Adrenal gland (tissue), 12 donors: Measurements from ENCODE around the gene ANKS1B. TPM values are rescaled to one million over a fixed set of nuclear protein-coding genes. Genes with fewer than 3 reads are reported as not detected.
A peak's percentile ranks its signal among the peaks of the same experiment; 100 is the strongest.

Source experiments
- DNase-seq, 7 donors: peaks; one replicate each; pipeline ENCODE4 v3.0.0-alpha.2; 2019 to 2020
- H3K27ac ChIP-seq, 5 donors: fragments of 200-600 bp; sonication (generic) in 4 of 5; 1 replicate in 3 of 5; 2 replicates in 2 of 5; pipeline versions ENCODE4 v1.5.1 to v1.8.0; 2016 to 2020; ENCODE audit warnings: mild to moderate bottlenecking in 1 of 5
- H3K27me3 ChIP-seq: fragments of 200-600 bp; 2 replicates; pipeline ENCODE4 v1.8.0; 2021
- H3K36me3 ChIP-seq, 2 donors: fragments of 200-600 bp; replicated peaks in 1 of 2; 1 replicate in 1 of 2; 2 replicates in 1 of 2; pipeline versions ENCODE4 v1.5.1 to v1.8.0; 2018 to 2022
- H3K4me1 ChIP-seq, 2 donors: fragments of 200-600 bp; replicated peaks in 1 of 2; 1 replicate in 1 of 2; 2 replicates in 1 of 2; pipeline versions ENCODE4 v1.5.1 to v1.8.0; 2018 to 2021
- H3K4me3 ChIP-seq, 4 donors: fragments of 200-600 bp; sonication (generic) in 3 of 4; one replicate each; pipeline ENCODE4 v1.5.1; 2016 to 2018
- H3K9me3 ChIP-seq, 3 donors: fragments of 200-600 bp; sonication (generic) in 1 of 3; replicated peaks in 1 of 3; 1 replicate in 2 of 3; 2 replicates in 1 of 3; pipeline versions ENCODE4 v1.5.1 to v1.8.0; 2016 to 2021
- CTCF ChIP-seq, 6 experiments: fragments of 450-650 bp in 4 of 6; fragments of 200-600 bp in 2 of 6; sonication (generic) in 1 of 6; IDR thresholded peaks; 1 replicate in 5 of 6; 2 replicates in 1 of 6; pipeline versions ENCODE4 v1.5.1 to v1.8.0; 2016 to 2021; ENCODE audit warnings: antibody characterized with exemption in 6 of 6, mild to moderate bottlenecking in 2 of 6, moderate library complexity in 1 of 6
- POLR2A ChIP-seq, 2 donors: fragments of 450-650 bp; IDR thresholded peaks; one replicate each; pipeline ENCODE4 v1.6.1; 2017; ENCODE audit warnings: antibody characterized with exemption in 2 of 2, mild to moderate bottlenecking in 2 of 2, moderate library complexity in 1 of 2
- WGBS, 4 donors: extraction: QIAGEN DNeasy Blood & Tissue Kit in 2 of 4; methylation state at CpG; one replicate each; pipeline versions ENCODE4 v1.1.5 to v1.1.7; 2013 to 2017; 5-methylcytosine and 5-hydroxymethylcytosine counted together
- intact Hi-C, 2 donors: fragments of 100-400 bp; cut with DNase I; formaldehyde crosslinking; loops; one replicate each; pipeline versions ENCODE4 v1.14.1 to v1.15.0; 2022 to 2023
- polyA plus RNA-seq, 3 donors: library from polyadenylated mRNA; stranded (reverse); fragments of 200-250 nt in 2 of 3; fragments of 350-450 nt in 1 of 3; fragmentation: Illumina TruSeq in 1 of 3; extraction: RNeasy Lipid Tissue Mini Kit (QIAGEN cat#74804) in 1 of 3; gene quantifications; one replicate each; pipeline ENCODE4 v1.2.3, GENCODE V29; 2013 to 2014
- total RNA-seq, 9 donors: library from RNA; depleted of rRNA in 4 of 9; stranded (reverse); fragments of >200 nt in 4 of 9; fragments of 120-200 nt in 1 of 9; fragmentation: NEBNext Ultra II Directional in 1 of 9; extraction: Animal tissue kit (Norgen Biotek cat#: 25700) in 1 of 9; gene quantifications; one replicate each; pipeline versions ENCODE4 v1.1.0 to v1.2.4, GENCODE V29; 2013 to 2023
- donor health status: healthy with polysubstance abuse.
- donor health status: Bipolar disorder and iron deficiency.
- donor health status: DM: yes; HTN: yes; CAD: no.
- donor health status: DM: no; HTN: no; CAD: no.
- donor health status: DM: no; HTN: no; CAD: no.
- donor health status: DM: yes; HTN: yes; CAD: no.

Gene ANKS1B
- total and polyA plus RNA-seq, 12 donors: 1.3 to 28.1 (median 8.0) TPM

DNA sequence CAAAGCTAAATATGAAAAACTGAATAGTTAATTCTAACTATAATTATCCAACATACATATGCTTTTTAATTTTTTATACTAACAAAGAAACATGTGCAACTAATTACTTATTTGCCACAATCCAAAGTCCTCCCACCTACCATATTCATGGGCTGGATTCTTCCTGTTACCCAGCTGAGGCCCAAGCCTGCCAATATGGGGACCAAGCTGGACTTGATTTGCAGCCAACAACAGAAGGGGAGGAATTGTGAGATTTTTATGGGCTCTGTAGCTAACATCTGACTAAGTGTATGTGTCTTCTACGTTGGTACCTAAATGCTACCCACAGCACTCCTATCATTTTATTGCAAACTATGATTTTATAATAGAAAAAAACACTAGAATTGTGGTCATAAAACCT lies 13.1 kb upstream of the ANKS1B start:
- DNase-seq: no peak

GRCh38 chr12:99996095-99996494 lies 11.4 kb upstream of the ANKS1B start:
- Histone ChIP-seq H3K27me3 (no peaks in the 10 kb centered on the region), H3K36me3 (no peaks in the 10 kb centered on the region), H3K9me3 (no peaks in the 10 kb centered on the region), H3K4me3 (no peak overlapping the region), H3K27ac (no peak overlapping the region), H3K4me1 (no peaks in the 10 kb centered on the region)
- DNase-seq: no peak
- intact Hi-C loops: no loop called here
- WGBS, 4 donors: 79 to 87% (median 81%) methylated on average over 6 of the region's 6 CpGs
- TF ChIP-seq CTCF (IDR thresholded peaks at IDR 0.05) (no peak), POLR2A (IDR thresholded peaks at IDR 0.05) (no peak)

More for the DNA sequence above, 13.1 kb upstream of the ANKS1B start:
- Histone ChIP-seq H3K36me3 (no peaks in the 10 kb centered on the region), H3K4me1 (no peaks in the 10 kb centered on the region), H3K9me3 (no peaks in the 10 kb centered on the region), H3K4me3 (no peak overlapping the region), H3K27ac (no peak overlapping the region), H3K27me3 (no peaks in the 10 kb centered on the region)
- intact Hi-C loops: no loop called here
- TF ChIP-seq POLR2A (IDR thresholded peaks at IDR 0.05) (no peak), CTCF (IDR thresholded peaks at IDR 0.05) (no peak)
- 77 to 88% (median 85%) methylated on average over 1 of the region's 1 CpG for WGBS, 4 donors

GRCh38 chr12:99985631-99986030 lies 895 bp upstream of the ANKS1B start:
- H3K27me3 ChIP-seq: no peaks in the 10 kb centered on the region
- H3K9me3 ChIP-seq: no peaks in the 10 kb centered on the region
- peak overlapping the region in 1 of 5 donors; percentile 70 for H3K27ac ChIP-seq
- H3K36me3 ChIP-seq: no peaks in the 10 kb centered on the region
- peaks cover 4 to 8% of the 10 kb centered on the region in 2 donors for H3K4me1 ChIP-seq
- intact Hi-C loops: loop anchor here in 1 of 2 donors (10.0 kb wide), 1 partner anchor 149 kb away; no protein-coding TSS in a partner anchor
- H3K4me3 ChIP-seq: peak overlapping the region in 1 of 4 donors; percentile 78
- no peak for DNase-seq
- WGBS, 4 donors: 49 to 60% (median 59%) methylated on average over 3 of the region's 3 CpGs
- TF ChIP-seq CTCF (IDR thresholded peaks at IDR 0.05): no peak
- no peak for TF ChIP-seq POLR2A (IDR thresholded peaks at IDR 0.05)

GRCh38 chr12:99985129-99985570 lies 414 bp upstream of the ANKS1B start:
- DNase-seq: no peak
- TF ChIP-seq CTCF (IDR thresholded peaks at IDR 0.05) (no peak), POLR2A (IDR thresholded peaks at IDR 0.05) (no peak)
- H3K4me1 ChIP-seq: peaks cover 4 to 8% of the 10 kb centered on the region in 2 donors
- no peaks in the 10 kb centered on the region for H3K36me3 ChIP-seq
- no peaks in the 10 kb centered on the region for H3K9me3 ChIP-seq
- H3K27ac ChIP-seq: peak overlapping the region in 4 of 5 donors; percentile 8 to 78 (median 64)
- intact Hi-C loops: loop anchor here in 1 of 2 donors (10.0 kb wide), 1 partner anchor 150 kb away; no protein-coding TSS in a partner anchor
- 2 to 6% (median 2%) methylated on average over 9 to 10 of the region's 10 CpGs for WGBS, 4 donors
- peak overlapping the region; percentile 15 to 78 (median 54) for H3K4me3 ChIP-seq
- no peaks in the 10 kb centered on the region for H3K27me3 ChIP-seq
